GM18502 (cell line): ENCODE data around the gene ITGA6.

Source experiments
- ATAC-seq: cut with Tn5 transposase; IDR thresholded peaks from one replicate; pipeline ENCODE4 v1.9.1; 2021; ENCODE audit warnings: mild to moderate bottlenecking; ENCODE audit not compliant: unreplicated experiment, poor library complexity

ITGA6 gene

DNA sequence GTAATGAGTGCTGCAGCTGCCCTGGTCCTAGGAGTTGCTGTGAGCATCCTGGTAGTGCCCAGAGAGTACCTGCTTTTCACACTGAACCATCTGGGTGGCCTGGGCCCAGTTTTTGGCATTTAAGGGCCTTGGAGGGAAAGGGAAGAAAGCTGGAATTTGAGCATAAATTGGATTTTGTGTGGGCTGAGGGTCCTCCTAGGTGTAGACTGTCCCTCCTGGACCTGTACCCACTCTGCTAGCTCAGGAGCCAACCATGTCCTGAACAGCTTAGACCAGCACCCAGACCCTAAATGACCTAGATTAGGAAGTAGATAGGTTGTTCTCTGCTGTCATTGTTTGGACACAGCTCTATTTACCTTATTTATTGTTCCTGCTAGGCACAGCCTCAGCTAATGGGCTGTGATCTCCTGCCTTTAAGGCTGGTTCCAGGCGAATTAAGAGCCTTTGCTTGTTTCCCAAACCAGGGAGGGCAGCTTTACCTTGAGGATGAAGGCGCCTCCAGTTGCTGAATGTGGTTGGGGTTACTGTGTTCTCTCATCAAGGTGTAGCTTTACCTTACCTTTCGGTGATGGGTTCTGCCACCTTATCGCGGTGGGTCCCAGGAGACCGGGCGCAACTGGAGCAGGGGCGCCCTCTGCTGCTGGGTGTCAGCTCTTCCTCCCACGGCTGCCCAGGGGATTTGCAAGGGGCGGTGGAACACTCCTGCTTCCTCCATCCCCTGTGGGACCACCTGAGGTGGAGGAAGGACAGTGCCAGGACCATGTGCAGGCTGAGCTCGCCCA is 34.4 kb downstream of the ITGA6 start:
- no peak for ATAC-seq

DNA sequence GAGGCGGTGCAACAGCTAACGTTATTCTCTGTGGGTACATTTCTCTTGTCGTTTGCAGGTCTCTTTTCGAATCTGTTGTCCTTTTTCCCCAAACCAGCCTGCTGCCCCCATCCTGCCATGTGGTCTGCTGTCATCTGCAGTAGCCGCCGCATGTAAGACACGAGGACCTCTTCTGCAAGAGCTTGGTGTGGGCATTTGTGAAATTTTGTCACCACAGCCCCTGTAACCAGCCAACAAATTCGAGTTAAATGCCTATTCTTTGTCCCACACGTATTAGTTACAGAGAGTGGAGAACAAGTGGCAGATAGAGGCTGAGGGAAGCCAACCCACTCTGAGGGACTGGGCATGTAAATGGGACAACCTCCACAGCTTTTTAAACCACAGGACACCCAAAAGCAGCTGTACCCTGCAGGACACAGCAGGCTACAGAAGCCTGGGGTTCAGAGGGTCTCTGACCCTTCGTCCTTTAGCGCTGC is 35.0 kb downstream of the ITGA6 start:
- no peak for ATAC-seq

DNA sequence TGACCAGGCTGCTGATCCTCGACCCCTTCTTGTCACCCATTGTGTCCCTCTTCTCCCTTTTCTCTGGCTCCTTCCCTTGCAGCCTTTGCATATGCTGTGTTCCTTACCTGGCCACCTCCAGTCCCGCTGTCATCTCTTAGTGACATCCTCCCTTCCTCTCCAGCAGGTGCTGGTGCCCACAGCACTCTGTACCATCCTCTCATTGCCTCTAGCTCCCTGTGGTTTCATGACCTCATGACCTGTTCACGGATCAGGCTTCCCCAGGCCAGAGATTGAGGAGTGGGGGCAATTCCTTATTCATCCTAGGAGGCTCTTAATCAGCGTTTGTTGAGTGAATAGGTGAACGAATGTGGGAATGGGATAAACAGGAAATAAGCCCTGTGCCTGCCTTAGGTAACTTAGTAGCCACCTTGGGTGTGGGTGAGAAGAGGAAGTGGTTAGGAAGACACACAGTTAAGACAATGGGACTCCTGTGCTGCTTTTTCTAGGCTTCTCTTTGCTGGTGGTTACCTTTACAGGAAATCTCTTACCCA is 35.5 kb downstream of the ITGA6 start:
- peak; percentile 64 for ATAC-seq

DNA sequence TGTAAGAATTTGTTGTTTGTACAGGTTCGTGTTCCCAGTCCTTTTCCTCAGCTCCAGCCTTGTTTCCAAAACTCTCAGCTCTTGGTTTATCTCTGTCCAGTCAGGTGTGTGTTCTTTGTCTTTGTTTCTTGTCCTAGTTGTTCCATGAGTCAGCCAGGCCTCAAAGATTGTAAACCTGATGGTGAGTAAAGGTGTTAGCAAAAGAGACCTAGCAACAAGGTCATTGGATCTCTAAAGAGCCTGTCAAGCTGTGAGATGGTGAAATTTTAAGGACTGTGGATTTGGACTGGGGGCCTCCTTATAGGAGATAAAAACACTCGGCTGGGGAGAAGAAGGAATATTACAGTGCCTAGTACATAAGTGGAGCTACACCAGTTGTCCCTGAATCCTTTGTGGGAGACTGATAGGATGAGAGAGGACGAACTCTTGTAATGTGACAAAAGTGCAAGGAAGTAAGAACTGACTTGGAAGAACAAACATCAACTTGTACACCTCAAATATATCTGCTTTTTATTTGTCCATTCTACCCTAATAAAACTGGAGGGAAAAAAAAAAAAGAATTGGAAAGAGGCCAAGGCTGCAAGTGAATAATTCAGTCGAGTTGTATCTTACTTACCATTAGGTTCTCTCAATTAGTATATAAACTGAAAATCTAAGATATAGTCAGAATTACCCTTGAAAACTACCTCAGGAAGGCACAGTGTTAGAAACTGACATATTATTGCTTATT is 37.2 kb downstream of the ITGA6 start:
- ATAC-seq: no peak

DNA sequence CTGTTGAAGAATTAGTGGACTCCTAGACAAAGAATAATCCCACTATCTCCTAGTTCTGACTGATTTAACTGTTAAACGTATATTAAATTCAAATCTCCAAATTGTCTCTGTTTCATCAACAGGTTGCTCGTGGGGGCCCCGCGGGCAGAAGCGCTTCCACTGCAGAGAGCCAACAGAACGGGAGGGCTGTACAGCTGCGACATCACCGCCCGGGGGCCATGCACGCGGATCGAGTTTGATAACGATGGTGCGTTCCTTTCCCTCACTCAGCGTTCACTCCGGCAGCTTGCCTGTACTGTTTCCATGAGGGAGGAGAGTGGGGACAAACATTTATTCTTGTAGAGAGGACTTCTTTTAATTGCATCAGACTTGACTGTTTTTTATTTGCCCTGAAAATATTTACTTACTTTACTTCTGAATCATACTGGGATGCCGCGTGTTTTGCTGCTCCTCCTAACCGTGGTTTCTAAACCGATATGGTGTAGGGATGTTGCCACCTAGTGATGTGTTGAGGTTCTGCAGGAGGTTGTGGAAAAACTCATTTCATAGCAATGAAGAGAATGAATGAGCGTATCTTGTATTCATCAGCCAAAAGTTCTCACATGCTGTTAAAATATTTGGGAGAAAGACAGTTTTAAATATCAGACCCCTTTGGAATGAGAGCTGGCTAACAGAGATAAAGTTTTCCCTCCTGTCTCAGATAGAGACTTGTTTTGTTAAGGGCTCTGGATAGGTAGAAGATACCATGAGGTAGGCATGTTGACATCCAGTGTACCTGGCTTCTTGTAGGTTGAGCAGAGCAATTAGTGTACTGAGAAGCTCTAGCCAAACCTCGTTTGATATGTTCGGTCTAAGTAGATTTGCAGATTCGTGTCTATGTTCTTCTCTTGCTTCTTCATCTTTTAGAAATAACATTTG is 38.3 kb downstream of the ITGA6 start:
- no peak for ATAC-seq

DNA sequence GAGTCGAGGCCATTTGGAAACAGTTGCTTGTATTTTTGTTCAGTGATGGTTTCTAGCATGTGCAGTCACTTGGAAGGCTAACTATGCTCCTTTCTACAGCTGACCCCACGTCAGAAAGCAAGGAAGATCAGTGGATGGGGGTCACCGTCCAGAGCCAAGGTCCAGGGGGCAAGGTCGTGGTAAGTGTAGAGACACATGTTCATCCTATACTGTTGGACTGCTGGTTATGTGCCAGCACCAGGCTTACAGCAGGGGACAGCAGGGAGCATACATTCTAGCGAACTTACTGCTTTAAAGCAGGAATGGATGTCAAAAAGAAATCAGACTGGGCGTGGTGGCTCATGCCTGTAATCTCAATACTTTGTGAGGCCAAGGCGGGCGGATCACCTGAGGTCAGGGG is 40.0 kb downstream of the ITGA6 start:
- no peak for ATAC-seq

DNA sequence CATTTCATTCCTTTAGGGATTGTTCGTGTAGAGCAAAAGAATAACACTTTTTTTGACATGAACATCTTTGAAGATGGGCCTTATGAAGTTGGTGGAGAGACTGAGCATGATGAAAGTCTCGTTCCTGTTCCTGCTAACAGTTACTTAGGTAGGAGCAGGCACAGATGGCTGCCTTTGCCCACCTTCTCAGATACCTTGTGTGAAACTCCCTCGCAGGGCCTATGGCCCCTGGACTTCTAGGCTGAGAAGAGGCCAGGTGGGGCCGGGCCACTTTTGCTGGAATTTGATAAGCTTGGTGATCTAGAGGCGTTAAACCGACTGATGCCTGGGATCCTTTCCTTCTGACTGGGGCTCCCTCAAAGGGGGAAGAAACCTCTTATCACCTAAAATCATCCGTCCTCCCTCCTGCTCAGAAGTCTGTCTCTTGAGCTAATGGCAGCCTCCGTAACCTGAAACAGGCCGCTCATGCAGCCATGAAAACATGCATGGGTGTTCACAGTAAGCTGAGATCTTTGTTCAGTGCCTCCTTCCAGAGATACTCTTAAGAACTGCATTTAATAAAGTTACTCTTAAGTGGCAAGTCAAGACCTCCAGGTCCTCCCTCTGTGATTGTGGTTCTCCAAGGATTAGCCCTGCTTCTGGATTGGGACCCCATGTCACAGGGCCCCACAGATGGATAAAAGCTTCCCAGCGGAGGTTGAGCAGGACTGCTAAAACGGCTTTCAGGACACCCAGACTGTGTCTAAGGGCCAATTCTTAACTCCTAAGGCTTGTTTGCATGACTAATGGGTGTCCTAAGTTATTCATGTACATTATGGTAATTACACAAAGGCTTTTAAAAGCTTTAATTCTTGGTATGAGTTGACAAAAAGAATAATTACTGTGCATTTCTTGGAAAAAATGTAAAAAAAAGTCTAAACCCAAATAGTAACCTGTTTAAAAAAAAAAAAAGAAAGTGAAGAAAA is 43.9 kb downstream of the ITGA6 start:
- ATAC-seq: no peak

DNA sequence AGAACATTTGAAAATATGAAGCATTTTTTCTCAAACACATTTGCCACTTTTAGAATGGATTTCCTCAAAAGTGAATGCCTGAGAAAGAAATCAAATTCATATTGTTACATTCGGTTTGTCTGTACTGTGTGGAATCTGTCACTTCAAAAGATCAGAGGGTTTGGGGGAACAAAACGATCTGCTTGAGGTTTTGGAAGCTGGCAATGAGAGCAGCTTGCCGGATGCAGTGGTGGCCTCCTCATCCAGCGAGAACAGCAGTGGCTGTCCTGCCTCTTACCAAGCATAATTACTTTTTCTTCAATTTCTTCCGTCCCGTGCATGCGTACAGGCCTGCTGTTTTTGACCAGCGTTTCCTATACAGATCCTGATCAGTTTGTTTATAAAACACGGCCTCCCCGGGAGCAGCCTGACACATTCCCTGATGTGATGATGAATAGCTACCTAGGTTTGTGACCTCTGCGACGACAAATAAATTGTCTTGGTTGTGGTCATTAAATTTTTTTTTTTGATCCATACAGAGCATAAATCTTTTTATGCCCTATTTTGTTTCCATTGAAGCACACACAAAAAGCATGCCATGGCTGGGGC is 45.2 kb downstream of the ITGA6 start:
- no peak for ATAC-seq

DNA sequence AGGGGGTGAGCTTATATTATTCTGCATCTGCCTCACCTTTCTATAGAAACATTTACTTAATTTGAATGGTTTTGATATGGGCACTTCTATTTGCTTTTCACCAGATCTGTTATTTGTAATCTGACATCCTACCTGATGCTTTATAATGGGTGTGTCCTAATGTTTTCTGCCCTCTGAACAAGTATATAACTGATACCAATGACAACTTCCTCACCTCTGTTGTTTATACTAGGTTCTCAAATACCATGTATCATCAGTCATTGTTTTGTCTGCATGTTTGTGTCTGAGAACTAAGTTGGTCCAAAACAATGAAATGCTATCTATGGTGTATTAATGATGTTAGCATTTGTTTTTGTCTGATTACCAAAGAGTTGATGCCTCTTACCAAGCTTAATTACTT is 45.8 kb downstream of the ITGA6 start:
- ATAC-seq: no peak

DNA sequence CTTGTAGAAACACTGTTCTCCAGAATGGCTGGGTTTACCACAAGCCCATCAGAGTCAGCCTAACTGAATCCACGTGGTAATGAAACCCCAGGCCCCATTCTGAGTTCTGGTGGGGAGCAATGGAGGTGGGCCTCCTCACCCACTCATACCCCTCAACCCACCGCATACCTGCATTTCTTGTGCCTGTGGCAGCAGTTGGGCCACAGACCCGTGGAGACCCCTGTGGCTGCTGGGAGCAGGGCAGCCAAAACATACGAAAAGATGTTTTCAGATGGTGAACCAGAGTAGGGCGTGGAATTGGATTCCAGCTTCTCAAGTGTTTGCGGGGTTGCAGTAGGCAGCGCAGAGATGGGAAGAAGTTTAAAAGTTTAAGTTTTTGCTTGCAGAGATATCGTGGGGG is 51.0 kb downstream of the ITGA6 start:
- no peak for ATAC-seq

DNA sequence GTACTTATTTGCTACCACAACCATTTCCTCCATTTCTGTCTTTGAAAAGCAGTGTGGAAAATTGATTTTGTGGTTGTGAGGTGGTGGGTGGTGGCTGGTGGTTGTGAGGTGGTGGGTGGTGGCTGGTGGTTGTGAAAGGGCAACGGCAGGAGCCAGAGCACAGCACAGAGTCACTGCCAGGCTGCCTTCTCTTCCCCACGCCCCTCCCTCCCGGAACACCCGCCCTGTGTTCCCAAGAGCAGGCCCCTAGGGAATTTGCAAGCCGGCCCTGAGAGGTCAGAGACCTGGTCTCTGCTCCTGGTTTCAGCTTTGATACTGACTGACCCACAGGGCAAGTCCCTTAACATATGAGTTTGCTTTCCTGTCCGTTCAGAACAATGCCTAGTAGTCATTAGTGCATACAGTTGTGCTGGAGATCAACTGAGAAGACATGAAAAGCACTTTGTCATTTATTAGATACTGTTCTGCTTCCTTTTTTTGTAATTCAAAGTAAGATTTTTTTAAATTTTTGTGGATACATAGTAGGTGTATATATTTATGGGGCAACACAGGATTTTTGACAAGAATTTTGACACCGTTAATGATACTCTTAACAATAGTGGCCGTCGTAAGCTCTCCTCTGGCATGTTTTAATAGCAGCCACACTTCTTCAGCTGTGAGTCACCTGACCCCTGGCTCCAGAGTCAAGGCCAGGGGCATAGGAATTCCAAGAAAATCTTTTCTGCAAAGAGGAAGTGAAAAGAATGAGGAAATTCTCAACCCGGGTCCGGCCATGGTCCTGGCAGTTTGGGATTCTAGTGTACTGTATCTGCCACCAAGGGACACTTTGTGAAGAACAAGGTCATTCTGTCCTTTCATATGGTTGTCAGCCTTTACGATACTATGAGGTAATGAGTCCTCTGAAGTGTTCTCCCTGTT is 53.2 kb downstream of the ITGA6 start:
- ATAC-seq: no peak

DNA sequence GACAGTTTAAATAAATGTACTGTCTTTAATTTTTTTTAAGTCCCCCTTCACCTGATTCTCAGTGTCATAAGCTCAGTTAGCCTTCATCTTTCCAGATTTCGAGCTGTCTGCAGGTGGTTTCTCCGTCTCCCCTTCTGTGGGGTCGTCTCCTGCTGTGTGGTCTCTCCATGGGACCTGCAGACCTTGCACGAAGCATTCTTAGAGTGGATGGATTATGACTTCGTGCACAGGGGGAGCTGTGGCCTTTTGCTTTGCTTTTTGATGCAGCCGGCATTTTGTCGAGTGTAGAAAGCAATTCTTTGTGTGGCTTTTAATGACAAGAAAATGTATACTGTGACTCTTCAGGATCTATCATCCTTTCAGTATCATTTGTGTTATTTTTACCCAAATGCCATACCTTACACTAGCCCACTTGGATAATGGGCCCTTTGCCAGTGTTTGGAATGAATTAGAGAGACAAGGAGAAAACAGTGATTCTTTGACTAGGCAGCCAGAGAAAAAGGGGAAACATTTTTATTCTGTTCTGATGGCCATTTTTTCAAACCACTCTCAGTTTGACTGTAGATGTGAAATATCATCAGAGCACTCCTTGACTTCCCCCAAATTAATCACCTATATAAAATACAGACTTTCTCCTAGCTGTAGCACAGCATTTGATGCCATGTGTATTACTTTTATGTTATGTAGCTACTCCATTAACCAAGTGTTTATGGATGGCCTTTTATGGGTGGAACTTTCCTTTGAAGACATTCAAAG is 54.3 kb downstream of the ITGA6 start:
- ATAC-seq: no peak

DNA sequence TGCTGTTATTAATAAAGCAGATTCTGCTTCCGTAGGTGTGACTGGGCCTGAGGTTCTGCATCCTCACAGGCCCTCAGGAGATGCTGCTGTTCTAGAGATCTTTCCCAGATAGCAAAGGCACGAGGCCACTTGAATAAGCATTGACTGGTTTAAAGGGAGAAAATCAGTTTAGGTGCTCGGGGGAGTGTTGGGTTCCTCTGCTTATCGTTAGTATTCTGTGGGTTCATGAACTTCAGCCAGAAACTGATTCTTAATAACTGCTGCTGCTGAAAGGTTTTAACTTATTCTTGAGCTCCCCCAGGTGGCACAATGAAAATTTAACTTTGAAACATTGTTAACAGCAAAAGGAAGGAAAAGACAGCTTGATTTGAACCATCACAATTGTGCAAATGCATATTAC is 56.9 kb downstream of the ITGA6 start:
- no peak for ATAC-seq

DNA sequence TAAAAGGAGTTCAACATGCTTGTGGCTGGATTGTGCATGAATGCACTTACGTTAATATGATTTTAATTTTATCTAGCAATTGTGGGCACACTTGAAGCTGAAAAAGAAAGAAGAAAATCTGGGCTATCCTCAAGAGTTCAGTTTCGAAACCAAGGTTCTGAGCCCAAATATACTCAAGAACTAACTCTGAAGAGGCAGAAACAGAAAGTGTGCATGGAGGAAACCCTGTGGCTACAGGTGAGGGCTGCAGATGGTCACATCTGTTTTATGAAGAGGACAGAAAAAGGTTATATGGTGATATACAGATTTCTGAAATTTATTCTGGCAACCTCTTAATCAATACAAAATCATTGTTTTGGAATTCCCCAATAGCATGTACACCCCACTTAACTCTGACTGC is 57.3 kb downstream of the ITGA6 start:
- no peak for ATAC-seq

DNA sequence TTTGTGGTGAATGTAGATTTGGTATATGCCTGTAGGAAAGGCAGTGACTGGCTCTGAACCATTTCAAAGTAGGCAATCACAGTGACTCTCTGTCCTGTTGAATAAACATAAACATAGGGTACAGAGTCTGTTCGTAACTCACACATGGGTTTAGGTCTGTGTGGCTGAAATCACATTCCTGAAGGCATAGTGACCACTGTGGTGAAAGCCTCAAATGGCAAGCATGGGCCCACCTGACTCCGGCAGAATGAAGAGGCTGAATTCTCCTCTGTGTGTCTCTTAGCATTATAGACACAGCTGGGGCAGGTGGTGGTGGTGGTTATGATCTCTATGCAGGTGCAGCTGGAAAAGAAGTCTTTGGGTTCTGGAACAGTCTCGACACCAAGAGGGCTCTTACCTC is 61.2 kb downstream of the ITGA6 start:
- ATAC-seq: no peak

DNA sequence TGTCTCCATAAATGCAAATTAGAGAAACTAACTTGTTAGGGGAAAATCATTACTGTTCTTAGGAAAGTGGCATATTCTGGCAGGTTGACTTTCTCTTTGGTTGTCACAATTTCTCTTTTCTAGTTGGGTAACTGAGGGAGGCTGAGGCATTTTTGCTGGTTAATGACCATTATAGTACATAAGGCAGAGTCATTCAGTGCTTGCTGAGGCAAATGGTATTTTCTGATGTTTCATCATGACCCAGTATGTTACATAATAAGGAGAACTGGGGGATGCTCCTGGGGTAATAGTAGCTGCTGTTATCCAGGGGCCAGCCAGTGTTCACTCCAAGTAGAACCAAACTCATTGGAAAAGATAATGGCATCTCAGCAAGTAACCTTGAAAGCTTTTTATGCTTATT is 62.3 kb downstream of the ITGA6 start:
- ATAC-seq: no peak

DNA sequence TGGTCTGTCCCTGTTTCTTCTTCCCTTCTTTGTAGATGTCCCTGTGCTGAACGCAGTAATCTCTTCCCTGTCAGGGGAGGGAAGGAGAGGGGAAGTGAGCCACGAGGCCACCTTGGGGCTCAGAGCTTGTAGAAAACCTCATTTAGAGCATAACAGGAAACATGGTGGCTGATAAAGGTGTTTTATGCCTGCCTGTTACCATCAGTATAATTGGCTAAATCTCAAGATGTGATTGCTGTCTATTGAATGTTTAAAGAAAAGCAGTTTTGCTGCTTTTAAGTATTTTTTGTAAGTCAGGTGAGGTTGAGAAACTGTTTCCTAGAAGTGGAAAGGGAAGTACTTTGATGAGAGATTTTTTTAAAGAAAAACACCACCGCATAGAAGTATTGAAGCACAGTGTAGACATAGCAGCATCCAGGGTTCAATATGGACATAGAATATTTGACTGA is 68.8 kb downstream of the ITGA6 start:
- ATAC-seq: no peak
